Thyroid gland (tissue), 4 donors: ENCODE data around the gene CDC42EP4. TPM values are rescaled to one million over a fixed set of nuclear protein-coding genes. Genes with fewer than 3 reads are reported as not detected.

Source experiments
- DNase-seq, 2 donors: peaks; one replicate each; pipeline ENCODE4 v3.0.0-alpha.2; 2019
- H3K27ac ChIP-seq, 3 donors: fragments of 200-600 bp; sonication (generic); 1 replicate in 2 of 3; 2 replicates in 1 of 3; pipeline ENCODE4 v1.5.1; 2016 to 2019; ENCODE audit warnings: mild to moderate bottlenecking in 1 of 3, moderate library complexity in 1 of 3
- H3K27me3 ChIP-seq: fragments of 200-600 bp; sonication (generic); one replicate; pipeline ENCODE4 v1.5.1; 2019
- H3K36me3 ChIP-seq, 2 donors: fragments of 200-600 bp; sonication (generic); one replicate each; pipeline ENCODE4 v1.5.1; 2016 to 2019
- H3K4me1 ChIP-seq, 2 donors: fragments of 200-600 bp; sonication (generic); one replicate each; pipeline ENCODE4 v1.5.1; 2017 to 2019
- H3K4me3 ChIP-seq, 3 donors: fragments of 200-600 bp; sonication (generic); replicated peaks in 1 of 3; 1 replicate in 2 of 3; 2 replicates in 1 of 3; pipeline ENCODE4 v1.5.1; 2016; ENCODE audit warnings: mild to moderate bottlenecking in 1 of 3
- H3K9me3 ChIP-seq: fragments of 200-600 bp; sonication (generic); one replicate; pipeline ENCODE4 v1.5.1; 2017
- CTCF ChIP-seq, 6 experiments: fragments of 200-600 bp in 3 of 6; fragments of 450-650 bp in 3 of 6; sonication (generic) in 3 of 6; IDR thresholded peaks; one replicate each; pipeline ENCODE4 v1.5.1; 2016 to 2019; ENCODE audit warnings: antibody characterized with exemption in 6 of 6, mild to moderate bottlenecking in 2 of 6, inconsistent platforms in 1 of 6, moderate library complexity in 1 of 6
- POLR2A ChIP-seq, 2 donors: fragments of 450-650 bp; IDR thresholded peaks; one replicate each; pipeline ENCODE4 v1.6.1; 2017; ENCODE audit warnings: antibody characterized with exemption in 2 of 2, mild to moderate bottlenecking in 2 of 2, moderate library complexity in 1 of 2
- WGBS, 2 donors: methylation state at CpG; one replicate each; pipeline ENCODE4 v1.1.5; 2017; 5-methylcytosine and 5-hydroxymethylcytosine counted together
- intact Hi-C: fragments of 100-400 bp; cut with DNase I; formaldehyde crosslinking; loops from one replicate; pipeline ENCODE4 v1.15.1; 2023
- total RNA-seq, 4 donors: library from RNA; depleted of rRNA; stranded (reverse); fragments of >200 nt; gene quantifications; one replicate each; pipeline ENCODE4 v1.2.3, GENCODE V29; 2016

Gene CDC42EP4
- total RNA-seq, 4 donors from 2014 or later = 68.7 to 172 (median 97.3) TPM

- intact Hi-C loops = no loop called here
- 92 to 97% methylated on average over 9 to 13 of the region's 13 CpGs for WGBS, 2 donors
- Histone ChIP-seq H3K36me3 (no peaks in the 10 kb centered on the region), H3K27ac (no peak overlapping the region), H3K4me3 (no peak overlapping the region), H3K9me3 (no peaks in the 10 kb centered on the region), H3K4me1 (no peaks in the 10 kb centered on the region), H3K27me3 (no peaks in the 10 kb centered on the region)
- no peak for TF ChIP-seq POLR2A (IDR thresholded peaks at IDR 0.05)
- TF ChIP-seq CTCF (IDR thresholded peaks at IDR 0.05) = no peak
- no peak for DNase-seq
Observed at GRCh38 chr17:73352261-73352660, 40.5 kb upstream of the CDC42EP4 start.

DNA sequence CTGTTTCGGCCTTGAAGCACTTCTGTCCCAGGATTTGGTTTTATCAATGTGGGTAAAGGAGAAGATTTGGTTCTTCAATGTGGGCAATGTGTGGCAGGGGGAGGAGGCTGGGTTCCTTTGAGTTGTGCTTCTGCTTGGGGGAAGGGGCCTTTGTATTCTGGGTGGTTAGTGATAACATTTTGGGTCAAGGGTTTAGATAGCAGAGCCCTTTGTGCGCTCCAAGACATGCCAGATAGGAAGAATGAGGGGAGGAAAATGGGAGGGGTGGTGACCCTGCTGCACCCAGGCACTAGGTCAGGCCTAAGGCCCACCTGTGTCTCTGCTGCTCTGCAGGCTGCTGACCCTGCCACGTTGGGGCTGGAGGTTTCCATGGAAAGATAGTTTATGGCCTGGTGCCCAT is 40.0 kb upstream of the CDC42EP4 start:
- H3K27ac ChIP-seq = no peak overlapping the region

DNA sequence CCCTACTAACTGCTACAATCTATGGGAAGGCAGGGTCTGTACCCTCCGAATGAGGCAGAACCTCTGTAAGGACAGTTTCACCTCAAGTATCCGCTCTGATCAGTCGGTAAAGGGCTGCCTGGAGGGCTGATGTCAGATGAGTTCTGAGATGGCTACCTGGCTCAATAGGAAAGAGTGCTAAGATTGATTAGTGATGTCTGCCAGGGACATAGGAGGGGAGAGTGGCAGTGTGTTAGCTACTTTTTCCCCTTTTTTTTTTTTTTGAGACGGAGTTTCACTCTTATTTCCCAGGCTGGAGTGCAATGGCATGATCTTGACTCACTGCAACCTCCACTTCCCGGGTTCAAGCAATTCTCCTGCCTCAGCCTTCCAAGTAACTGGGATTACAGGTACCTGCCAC is 39.1 kb upstream of the CDC42EP4 start:
- WGBS, 2 donors = 84 to 98% methylated on average over 5 of the region's 5 CpGs
- no peak for TF ChIP-seq CTCF (IDR thresholded peaks at IDR 0.05)
- TF ChIP-seq POLR2A (IDR thresholded peaks at IDR 0.05) = no peak
- intact Hi-C loops = no loop called here
- Histone ChIP-seq H3K9me3 (no peaks in the 10 kb centered on the region), H3K27ac (no peak overlapping the region), H3K27me3 (no peaks in the 10 kb centered on the region), H3K4me3 (no peak overlapping the region), H3K4me1 (no peaks in the 10 kb centered on the region), H3K36me3 (no peaks in the 10 kb centered on the region)
- no peak for DNase-seq

More for the DNA sequence above, 40.0 kb upstream of the CDC42EP4 start:
- intact Hi-C loops = no loop called here
- Histone ChIP-seq H3K36me3 (no peaks in the 10 kb centered on the region), H3K27me3 (no peaks in the 10 kb centered on the region), H3K9me3 (no peaks in the 10 kb centered on the region), H3K4me3 (no peak overlapping the region), H3K4me1 (no peaks in the 10 kb centered on the region)
- TF ChIP-seq POLR2A (IDR thresholded peaks at IDR 0.05) = no peak
- no peak for TF ChIP-seq CTCF (IDR thresholded peaks at IDR 0.05)
- no peak for DNase-seq
- WGBS, 2 donors = 75 to 76% methylated on average over 3 of the region's 3 CpGs

GRCh38 chr17:73349647-73350046 is 37.8 kb upstream of the CDC42EP4 start:
- Histone ChIP-seq H3K9me3 (no peaks in the 10 kb centered on the region), H3K4me1 (no peaks in the 10 kb centered on the region), H3K27ac (no peak overlapping the region), H3K36me3 (no peaks in the 10 kb centered on the region), H3K27me3 (no peaks in the 10 kb centered on the region), H3K4me3 (no peak overlapping the region)
- intact Hi-C loops = no loop called here
- no peak for TF ChIP-seq CTCF (IDR thresholded peaks at IDR 0.05)
- TF ChIP-seq POLR2A (IDR thresholded peaks at IDR 0.05) = no peak
- DNase-seq = no peak
- 96 to 97% methylated on average over 9 of the region's 9 CpGs for WGBS, 2 donors

DNA sequence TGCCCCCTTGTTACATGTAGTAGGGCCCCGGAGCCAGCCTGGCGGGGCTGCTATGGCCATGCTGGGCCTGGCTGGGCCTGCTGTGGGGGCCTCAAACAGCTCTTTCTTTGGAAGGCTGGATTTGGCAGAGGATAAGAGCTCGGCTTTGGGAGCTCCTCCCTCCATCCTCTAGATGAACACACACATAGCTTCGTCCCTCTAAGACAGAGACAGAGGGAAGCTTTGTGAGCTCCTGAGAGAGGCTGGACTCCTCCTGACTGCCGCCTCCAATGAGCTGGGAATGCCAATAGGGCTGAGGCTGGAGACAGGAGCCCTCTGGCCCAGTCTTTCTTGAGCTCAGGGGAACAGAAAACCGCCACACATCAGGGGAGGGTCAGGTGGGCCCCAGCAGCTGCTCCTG is 37.3 kb upstream of the CDC42EP4 start:
- Histone ChIP-seq H3K4me1 (no peaks in the 10 kb centered on the region), H3K4me3 (no peak overlapping the region), H3K36me3 (no peaks in the 10 kb centered on the region), H3K27ac (no peak overlapping the region), H3K9me3 (no peaks in the 10 kb centered on the region), H3K27me3 (no peaks in the 10 kb centered on the region)
- no peak for DNase-seq
- 75 to 79% methylated on average over 6 of the region's 6 CpGs for WGBS, 2 donors
- intact Hi-C loops = no loop called here
- TF ChIP-seq POLR2A (IDR thresholded peaks at IDR 0.05) = no peak
- no peak for TF ChIP-seq CTCF (IDR thresholded peaks at IDR 0.05)
